Activated CD4-positive, alpha-beta memory T cell treated with anti-CD3 and anti-CD28 coated beads for 36 hours (primary cell): Measurements from ENCODE around the gene ZNF783. TPM values are rescaled to one million over a fixed set of nuclear protein-coding genes. Genes with fewer than 3 reads are reported as not detected.

ENCODE experiments used
- CTCF ChIA-PET: fragments of 350-600 bp; sonication (Branson Sonifier 250); formaldehyde crosslinking; loops from one replicate; lab custom pipeline; 2021; ENCODE audit warnings: antibody characterized with exemption, inconsistent platforms; lab: Charles Lee
- POLR2A ChIA-PET: fragments of 350-600 bp; sonication (Branson Sonifier 250); formaldehyde crosslinking; loops from one replicate; lab custom pipeline; 2021; ENCODE audit warnings: antibody characterized with exemption; lab: Charles Lee
- DNase-seq: peaks from one replicate; pipeline ENCODE4 v3.0.0-alpha.2; 2020
- H3K27ac Mint-ChIP-seq: one replicate; pipeline ENCODE4 v1.8.0; 2021; ENCODE audit warnings: mixed read lengths
- H3K27me3 Mint-ChIP-seq: one replicate; pipeline ENCODE4 v1.8.0; 2021; ENCODE audit warnings: mixed read lengths
- H3K36me3 Mint-ChIP-seq: one replicate; pipeline ENCODE4 v1.8.0; 2021; ENCODE audit warnings: mixed read lengths
- H3K4me1 Mint-ChIP-seq: one replicate; pipeline ENCODE4 v1.8.0; 2021; ENCODE audit warnings: low read depth, mixed read lengths
- H3K4me3 Mint-ChIP-seq: one replicate; pipeline ENCODE4 v1.8.0; 2021; ENCODE audit warnings: mild to moderate bottlenecking, mixed read lengths
- H3K9me3 Mint-ChIP-seq: one replicate; pipeline ENCODE4 v1.8.0; 2021; ENCODE audit warnings: mixed read lengths
- intact Hi-C: fragments of 100-400 bp; cut with micrococcal nuclease; formaldehyde crosslinking; loops from one replicate; pipeline ENCODE4 v1.15.1; 2023
- total RNA-seq, 2 experiments: library from RNA; stranded (reverse); gene quantifications; one replicate each; pipeline ENCODE4 v1.2.3, GENCODE V29; 2021

ZNF783 gene
- total RNA-seq, 2 experiments from 2014 or later: 15.5 to 17.1 TPM

DNA sequence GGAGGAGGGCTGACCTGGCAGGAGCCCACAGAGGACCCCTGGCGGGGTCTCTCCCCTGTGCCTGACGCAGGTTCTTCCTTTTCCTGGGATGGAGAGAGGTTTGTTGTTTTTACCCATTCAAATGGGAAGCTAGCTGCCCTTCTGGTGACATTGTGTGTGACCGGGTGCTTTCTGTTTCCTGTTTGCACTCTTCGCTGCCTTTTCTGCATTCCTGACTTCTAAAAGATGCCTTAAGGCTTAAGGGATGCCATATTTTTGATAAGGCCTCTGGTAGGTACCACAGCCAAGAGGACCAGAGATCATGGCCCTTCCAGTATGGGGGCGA lies 20.3 kb downstream of the ZNF783 start:
- Mint-ChIP-seq H3K27ac (peak overlapping the region; percentile 51), H3K27me3 (no peaks in the 10 kb centered on the region), H3K36me3 (peaks cover 27% of the 10 kb centered on the region), H3K9me3 (no peaks in the 10 kb centered on the region), H3K4me1 (peaks cover 29% of the 10 kb centered on the region), H3K4me3 (no peak overlapping the region)
- no peak for DNase-seq
- intact Hi-C loops: no loop called here
- POLR2A ChIA-PET: no interaction called here
- CTCF ChIA-PET: interaction anchor here (3.4 kb wide), 1 partner anchor 87 kb away, joined by 24 read pairs; the partner anchor contains the start of gene ZNF282

DNA sequence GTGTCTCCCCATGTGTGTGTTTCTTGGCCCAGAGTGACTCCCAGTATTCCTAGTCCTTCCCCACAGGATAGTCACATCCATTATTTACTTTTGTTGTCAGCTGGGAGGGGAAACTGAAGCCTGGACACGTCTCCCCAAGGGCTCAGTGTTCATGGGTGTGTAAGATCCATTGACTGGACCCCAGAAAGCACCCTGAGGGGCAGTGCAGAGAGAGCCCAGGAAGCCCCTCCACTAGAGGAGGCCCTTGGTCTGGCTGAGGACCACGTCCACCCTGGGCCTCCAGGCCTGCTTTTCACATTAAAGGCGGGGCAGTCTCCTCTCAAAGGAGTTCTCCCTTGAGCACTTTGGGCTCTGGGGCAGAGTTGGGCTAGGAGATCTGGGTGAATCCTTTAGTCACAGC lies 21.3 kb downstream of the ZNF783 start:
- CTCF ChIA-PET: interaction anchor here (1.3 to 3.4 kb wide), 5 partner anchors 27 to 136 kb away, joined by 5 to 24 read pairs (median 8); partner anchors contain the start of genes ZNF282 and ZNF398
- no peaks in the 10 kb centered on the region for H3K9me3 Mint-ChIP-seq
- no peak overlapping the region for H3K4me3 Mint-ChIP-seq
- no peak overlapping the region for H3K27ac Mint-ChIP-seq
- no peaks in the 10 kb centered on the region for H3K27me3 Mint-ChIP-seq
- DNase-seq: no peak
- peaks cover 21% of the 10 kb centered on the region for H3K36me3 Mint-ChIP-seq
- intact Hi-C loops: no loop called here
- POLR2A ChIA-PET: interaction anchor here (0.6 to 1.8 kb wide), 2 partner anchors 44 to 88 kb away, joined by 5 to 6 read pairs; partner anchors contain the start of gene ZNF282
- H3K4me1 Mint-ChIP-seq: peaks cover 37% of the 10 kb centered on the region

DNA sequence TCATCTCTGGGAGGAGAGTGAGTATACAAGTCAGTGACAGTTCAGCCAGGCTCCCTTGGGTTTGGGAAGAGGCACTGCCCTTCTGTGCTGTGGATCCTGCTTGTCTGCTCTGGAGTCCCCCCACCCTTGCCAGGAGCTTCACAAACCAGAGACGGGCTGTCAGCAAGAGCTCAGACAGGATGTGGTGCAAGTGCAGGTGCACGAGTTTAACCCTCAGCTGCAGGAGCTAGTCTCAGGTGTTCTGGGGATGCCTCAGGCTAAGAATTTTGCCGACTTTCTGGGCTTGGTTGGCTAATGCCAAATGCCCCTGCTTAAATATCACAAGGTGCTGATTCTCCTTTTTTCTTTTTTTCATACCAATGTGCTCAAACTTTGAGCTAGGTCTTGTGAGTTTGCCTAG lies 22.3 kb downstream of the ZNF783 start:
- ChIA-PET CTCF (interaction anchor here (0.8 to 3.4 kb wide), 14 partner anchors 8 to 176 kb away, joined by 3 to 28 read pairs (median 6); partner anchors contain the start of genes ZNF282, ZNF398, ZNF425 and ZNF777), POLR2A (interaction anchor here (1.0 to 1.8 kb wide), 3 partner anchors 39 to 89 kb away, joined by 3 to 5 read pairs (median 5); partner anchors contain the start of gene ZNF282)
- peak overlapping the region; percentile 48 for H3K27ac Mint-ChIP-seq
- DNase-seq: peak; percentile 57
- H3K36me3 Mint-ChIP-seq: peaks cover 16% of the 10 kb centered on the region
- H3K4me3 Mint-ChIP-seq: peak overlapping the region; percentile 82
- H3K27me3 Mint-ChIP-seq: no peaks in the 10 kb centered on the region
- H3K9me3 Mint-ChIP-seq: no peaks in the 10 kb centered on the region
- H3K4me1 Mint-ChIP-seq: peaks cover 37% of the 10 kb centered on the region
- intact Hi-C loops: loop anchor here (1.0 to 2.0 kb wide), 2 partner anchors 22 to 46 kb away; partner anchors contain the start of genes ZNF212 and ZNF783

DNA sequence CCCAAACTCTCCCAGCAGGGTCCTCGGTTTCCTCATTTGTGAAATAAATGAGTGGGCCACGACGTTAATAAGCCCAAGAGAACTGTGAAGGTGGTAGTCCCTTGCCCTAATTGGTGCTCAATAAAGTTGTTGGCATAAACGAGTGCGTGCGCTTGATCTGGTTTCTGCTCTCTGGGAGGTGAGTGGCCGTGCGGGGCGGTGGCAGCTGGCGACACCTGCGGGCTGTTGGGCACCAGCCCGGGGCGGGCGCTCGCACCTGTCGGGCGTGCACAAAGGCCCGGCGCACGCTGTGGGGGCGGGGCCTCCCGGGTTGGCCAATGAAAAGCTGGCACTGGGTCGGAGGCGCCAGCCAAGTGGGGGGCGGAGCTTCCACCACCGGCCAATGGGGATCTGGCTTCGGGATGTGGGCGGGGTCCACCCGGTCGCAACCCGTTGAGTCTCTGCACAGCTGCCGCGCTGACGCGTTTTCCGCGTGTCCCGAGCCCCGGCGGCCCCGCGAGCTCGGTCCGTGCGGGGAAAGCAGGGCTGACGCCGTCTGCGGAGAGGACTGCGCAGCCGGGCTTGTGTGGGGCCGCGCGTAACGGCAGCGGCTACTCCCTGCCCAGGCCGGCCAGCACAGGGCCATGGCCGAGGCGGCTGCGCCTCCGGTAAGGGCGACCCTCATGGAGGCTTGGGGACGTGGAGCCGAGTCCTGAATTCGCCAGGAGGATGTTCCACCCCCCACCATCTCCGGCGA lies 23.0 kb downstream of the ZNF783 start:
- Mint-ChIP-seq H3K4me3 (peak overlapping the region; percentile 82), H3K36me3 (peaks cover 14% of the 10 kb centered on the region), H3K27me3 (no peaks in the 10 kb centered on the region), H3K27ac (peak overlapping the region; percentile 48), H3K4me1 (peaks cover 37% of the 10 kb centered on the region), H3K9me3 (no peaks in the 10 kb centered on the region)
- intact Hi-C loops: loop anchor here (1.0 to 5.0 kb wide), 4 partner anchors 23 to 158 kb away; partner anchors contain the start of genes ZNF212, ZNF282, ZNF425 and ZNF783
- peak; percentile 99 for DNase-seq
- CTCF ChIA-PET: interaction anchor here (0.6 to 3.4 kb wide), 19 partner anchors 9 to 219 kb away, joined by 3 to 28 read pairs (median 5); partner anchors contain the start of genes ZNF282, ZNF398, ZNF425 and ZNF777
- POLR2A ChIA-PET: interaction anchor here (0.5 to 1.8 kb wide), 6 partner anchors 24 to 159 kb away, joined by 3 to 7 read pairs (median 4); partner anchors contain the start of genes ZNF282, ZNF425 and ZNF783

DNA sequence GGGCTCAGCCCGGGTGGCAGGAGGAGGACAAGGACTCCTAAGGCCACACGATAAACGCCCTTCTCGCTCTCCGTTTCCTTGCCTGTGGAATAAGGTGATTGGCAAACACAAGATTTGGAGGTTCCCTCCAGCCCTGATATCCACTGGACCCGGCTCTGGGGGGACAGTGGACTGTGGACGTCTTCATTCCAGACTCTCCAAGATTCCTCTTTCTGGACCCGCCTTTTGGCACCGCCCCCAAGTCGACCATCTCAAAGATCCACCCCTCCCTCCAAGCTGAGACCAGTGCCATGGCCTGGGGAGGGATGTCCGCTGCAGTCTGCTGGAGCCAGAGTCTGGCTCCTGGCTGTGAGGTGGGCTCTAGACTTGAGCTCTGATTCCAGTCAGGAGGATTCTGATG lies 23.6 kb downstream of the ZNF783 start:
- Mint-ChIP-seq H3K4me3 (peak overlapping the region; percentile 82), H3K9me3 (no peaks in the 10 kb centered on the region), H3K27me3 (no peaks in the 10 kb centered on the region), H3K36me3 (peaks cover 12% of the 10 kb centered on the region), H3K4me1 (peaks cover 37% of the 10 kb centered on the region), H3K27ac (peak overlapping the region; percentile 14)
- intact Hi-C loops: loop anchor here (1.0 to 5.0 kb wide), 3 partner anchors 47 to 158 kb away; partner anchors contain the start of genes ZNF212, ZNF282 and ZNF425
- POLR2A ChIA-PET: interaction anchor here (0.5 to 1.6 kb wide), 5 partner anchors 25 to 160 kb away, joined by 3 to 7 read pairs (median 3); partner anchors contain the start of genes ZNF425 and ZNF783
- DNase-seq: no peak
- CTCF ChIA-PET: interaction anchor here (0.6 to 3.4 kb wide), 16 partner anchors 9 to 220 kb away, joined by 3 to 28 read pairs (median 6); partner anchors contain the start of genes ZNF282, ZNF398, ZNF425 and ZNF777

DNA sequence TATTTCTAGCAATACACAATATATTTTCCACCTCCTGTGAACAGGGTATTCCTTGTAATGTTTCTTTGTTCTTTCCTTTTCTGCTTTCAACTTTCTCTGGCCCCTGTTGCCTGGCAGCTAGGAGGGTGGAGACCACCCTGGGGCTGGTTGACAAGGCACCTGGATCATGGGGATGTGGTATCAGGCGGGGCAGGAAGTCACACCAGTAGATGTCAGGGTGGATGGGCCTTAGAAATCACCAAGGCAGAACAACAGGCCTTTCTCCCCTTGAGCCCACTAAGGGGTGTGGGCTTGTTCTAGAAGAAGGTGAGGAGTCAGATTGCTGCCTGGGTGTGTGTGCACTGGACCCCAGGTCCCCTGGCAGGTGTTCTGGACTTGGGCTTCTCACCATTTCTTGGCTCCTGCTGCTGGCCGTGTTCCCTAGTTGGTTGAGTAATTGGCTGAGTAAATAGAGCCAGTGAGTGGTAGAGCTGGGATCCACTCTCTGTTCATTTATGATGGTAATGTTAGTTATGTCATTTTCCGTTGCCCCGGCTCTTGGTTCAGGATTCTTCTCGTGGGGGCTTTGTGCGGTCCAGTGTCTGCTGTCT lies 24.9 kb downstream of the ZNF783 start:
- Mint-ChIP-seq H3K4me3 (no peak overlapping the region), H3K36me3 (peaks cover 5% of the 10 kb centered on the region), H3K9me3 (no peaks in the 10 kb centered on the region), H3K27ac (no peak overlapping the region), H3K27me3 (no peaks in the 10 kb centered on the region), H3K4me1 (peaks cover 37% of the 10 kb centered on the region)
- intact Hi-C loops: loop anchor here (5.0 kb wide), 1 partner anchor 160 kb away; the partner anchor contains the start of gene ZNF425
- DNase-seq: no peak
- ChIA-PET CTCF (interaction anchor here (0.7 kb wide), 1 partner anchor 25 kb away, joined by 3 read pairs; the partner anchor contains the start of gene ZNF783), POLR2A (no interaction called here)

DNA sequence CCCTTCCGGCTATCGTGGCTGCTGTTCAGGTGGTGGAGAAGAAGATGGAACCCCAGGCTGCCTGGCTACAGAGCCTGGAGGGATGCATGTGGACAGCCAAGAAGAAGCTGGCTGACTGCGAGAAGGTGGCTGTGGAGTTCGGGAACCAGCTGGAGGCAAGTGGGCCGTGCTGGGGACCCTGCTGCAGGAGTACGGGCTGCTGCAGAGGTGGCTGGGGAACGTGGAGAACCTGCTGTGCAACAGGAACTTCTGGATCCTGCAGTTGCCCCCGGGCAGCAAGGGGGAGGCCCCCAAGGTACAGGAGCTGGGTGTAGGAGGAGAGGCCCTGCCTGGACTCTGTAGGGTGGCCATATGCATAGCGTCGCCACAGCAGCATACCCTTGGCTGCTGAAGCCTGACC lies 25.6 kb downstream of the ZNF783 start:
- H3K4me3 Mint-ChIP-seq: no peak overlapping the region
- no peaks in the 10 kb centered on the region for H3K9me3 Mint-ChIP-seq
- intact Hi-C loops: loop anchor here (5.0 kb wide), 1 partner anchor 160 kb away; the partner anchor contains the start of gene ZNF425
- no peaks in the 10 kb centered on the region for H3K27me3 Mint-ChIP-seq
- CTCF ChIA-PET: interaction anchor here (0.7 to 1.0 kb wide), 2 partner anchors 22 to 26 kb away, joined by 3 read pairs; partner anchors contain the start of gene ZNF783
- H3K36me3 Mint-ChIP-seq: peaks cover 2% of the 10 kb centered on the region
- no peak overlapping the region for H3K27ac Mint-ChIP-seq
- H3K4me1 Mint-ChIP-seq: peaks cover 37% of the 10 kb centered on the region
- POLR2A ChIA-PET: no interaction called here
- DNase-seq: no peak

DNA sequence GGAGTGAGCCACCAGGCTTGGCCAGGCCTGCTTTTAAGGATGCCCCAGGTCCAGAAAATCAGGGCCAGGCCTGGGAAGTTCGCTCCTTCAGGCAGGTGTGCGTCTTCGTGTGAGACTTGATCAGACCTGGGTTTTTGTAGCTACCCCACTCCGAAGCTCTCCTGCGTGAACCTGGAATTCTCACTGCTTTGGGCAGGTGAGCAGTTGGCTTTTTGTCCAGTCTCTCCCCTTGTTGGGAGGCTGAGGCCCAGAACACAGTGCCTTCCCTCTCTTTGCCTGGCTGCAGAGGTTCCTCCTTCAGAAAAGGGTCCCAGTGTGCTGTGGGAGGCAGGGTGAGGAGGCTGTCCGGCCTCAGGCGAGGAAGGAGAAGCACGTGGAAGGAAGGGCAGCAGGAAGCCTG lies 27.3 kb downstream of the ZNF783 start:
- H3K27me3 Mint-ChIP-seq: no peaks in the 10 kb centered on the region
- no peak for DNase-seq
- ChIA-PET CTCF (interaction anchor here (0.7 kb wide), 1 partner anchor 9 kb away, joined by 4 read pairs; no protein-coding TSS in a partner anchor), POLR2A (no interaction called here)
- no peak overlapping the region for H3K27ac Mint-ChIP-seq
- no peak overlapping the region for H3K4me3 Mint-ChIP-seq
- H3K4me1 Mint-ChIP-seq: peaks cover 31% of the 10 kb centered on the region
- no peaks in the 10 kb centered on the region for H3K9me3 Mint-ChIP-seq
- peaks cover 2% of the 10 kb centered on the region for H3K36me3 Mint-ChIP-seq
- intact Hi-C loops: loop anchor here (5.0 kb wide), 1 partner anchor 162 kb away; the partner anchor contains the start of gene ZNF425

DNA sequence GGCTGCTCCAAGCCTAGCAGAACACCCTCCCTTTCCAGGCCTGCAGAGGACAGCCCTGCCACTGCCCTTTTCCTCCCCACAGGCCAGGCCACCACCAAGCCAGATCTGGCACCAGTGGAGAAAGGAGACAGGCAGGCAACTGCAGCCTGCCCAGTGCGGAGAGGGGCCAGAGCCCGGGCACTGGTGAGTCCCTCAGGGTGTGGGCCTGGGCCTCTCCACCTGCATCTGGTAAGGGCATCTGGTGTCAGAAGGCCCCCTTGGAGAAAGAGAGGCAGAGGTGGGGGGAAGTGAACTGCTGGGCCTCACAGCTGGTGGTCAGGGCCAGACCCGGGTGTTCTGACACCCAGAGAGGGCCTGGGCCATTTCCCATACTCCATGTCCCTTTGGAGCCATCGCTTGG lies 27.9 kb downstream of the ZNF783 start:
- H3K4me1 Mint-ChIP-seq: peaks cover 25% of the 10 kb centered on the region
- ChIA-PET CTCF (no interaction called here), POLR2A (no interaction called here)
- H3K27ac Mint-ChIP-seq: no peak overlapping the region
- peaks cover 2% of the 10 kb centered on the region for H3K36me3 Mint-ChIP-seq
- H3K9me3 Mint-ChIP-seq: no peaks in the 10 kb centered on the region
- no peaks in the 10 kb centered on the region for H3K27me3 Mint-ChIP-seq
- DNase-seq: no peak
- intact Hi-C loops: loop anchor here (5.0 kb wide), 1 partner anchor 163 kb away; the partner anchor contains the start of gene ZNF425
- H3K4me3 Mint-ChIP-seq: no peak overlapping the region

DNA sequence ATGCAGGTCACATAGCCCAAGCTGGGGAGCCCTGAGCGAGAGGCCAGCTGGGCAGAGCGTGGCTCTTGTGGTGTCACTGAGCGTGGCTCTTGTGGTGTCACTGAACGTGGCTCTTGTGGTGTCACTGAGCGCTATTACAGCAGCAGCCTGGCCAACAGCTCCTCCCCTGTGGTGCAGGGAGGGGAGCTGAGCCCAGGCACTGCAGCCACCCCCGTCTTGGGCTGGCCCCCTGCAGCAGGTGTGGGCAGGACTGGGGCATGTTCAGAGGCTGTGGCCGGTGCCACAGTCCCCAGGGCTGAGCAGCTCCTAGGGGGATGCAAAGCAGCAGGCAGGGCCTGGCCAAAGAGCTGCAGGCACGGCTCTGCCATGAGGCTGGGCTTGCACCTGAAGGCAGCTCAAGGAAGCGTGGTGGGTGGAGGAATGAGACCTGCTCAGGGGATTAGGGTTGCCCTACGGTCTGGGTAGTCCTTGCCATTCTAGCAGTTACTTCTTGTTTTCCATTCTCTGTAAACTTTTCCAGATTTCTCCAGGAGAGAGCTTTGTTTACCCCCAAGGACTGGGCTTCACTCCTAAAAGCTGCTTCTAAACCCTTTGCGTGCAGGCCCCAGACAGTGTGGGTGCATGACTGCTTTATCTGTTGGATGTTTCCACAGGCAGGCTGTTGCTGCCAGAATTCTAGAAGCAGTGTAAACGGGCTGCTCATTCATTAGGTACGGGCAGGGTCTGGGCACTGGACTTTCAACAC lies 29.2 kb downstream of the ZNF783 start:
- no peaks in the 10 kb centered on the region for H3K27me3 Mint-ChIP-seq
- peaks cover 17% of the 10 kb centered on the region for H3K4me1 Mint-ChIP-seq
- intact Hi-C loops: no loop called here
- no peaks in the 10 kb centered on the region for H3K9me3 Mint-ChIP-seq
- DNase-seq: no peak
- no peak overlapping the region for H3K27ac Mint-ChIP-seq
- H3K4me3 Mint-ChIP-seq: no peak overlapping the region
- ChIA-PET POLR2A (no interaction called here), CTCF (no interaction called here)
- H3K36me3 Mint-ChIP-seq: peaks cover 2% of the 10 kb centered on the region
